HG02642 (cell line): Measurements from ENCODE around the gene ANXA1.

Experiments
- ATAC-seq: cut with Tn5 transposase; IDR thresholded peaks from one replicate; pipeline ENCODE4 v1.9.1; 2021; ENCODE audit warnings: mild to moderate bottlenecking; ENCODE audit not compliant: unreplicated experiment, poor library complexity

Gene ANXA1

GRCh38 chr9:73151653-73152542 lies at the start of gene ANXA1:
TSS of gene ANXA1 (plus strand) at chr9:73151865. CDS start at chr9:73158536, 6,671 bp downstream.
- no peak for ATAC-seq

- ATAC-seq: no peak
Measured at GRCh38 chr9:73104342-73104741, 47.3 kb upstream of the ANXA1 start.

GRCh38 chr9:73104921-73105320 lies 46.7 kb upstream of the ANXA1 start:
- ATAC-seq: no peak

GRCh38 chr9:73107489-73108069 lies 44.1 kb upstream of the ANXA1 start:
- peak; percentile 86 for ATAC-seq

- no peak for ATAC-seq
Measured at GRCh38 chr9:73114058-73114457, 37.6 kb upstream of the ANXA1 start.

GRCh38 chr9:73114958-73115357 lies 36.7 kb upstream of the ANXA1 start:
- no peak for ATAC-seq

GRCh38 chr9:73116031-73116430 lies 35.6 kb upstream of the ANXA1 start:
- no peak for ATAC-seq

- ATAC-seq: no peak
Measured at GRCh38 chr9:73116880-73117279, 34.8 kb upstream of the ANXA1 start.

- no peak for ATAC-seq
Measured at GRCh38 chr9:73118286-73118685, 33.4 kb upstream of the ANXA1 start.

- ATAC-seq: no peak
Measured at GRCh38 chr9:73118898-73119554, 32.6 kb upstream of the ANXA1 start.

GRCh38 chr9:73121375-73121935 lies 30.2 kb upstream of the ANXA1 start:
- no peak for ATAC-seq

GRCh38 chr9:73125651-73126050 lies 26.0 kb upstream of the ANXA1 start:
- ATAC-seq: no peak

- ATAC-seq: no peak
Measured at GRCh38 chr9:73129941-73130685, 21.6 kb upstream of the ANXA1 start.

- ATAC-seq: no peak
Measured at GRCh38 chr9:73131461-73131860, 20.2 kb upstream of the ANXA1 start.

GRCh38 chr9:73132034-73132776 lies 19.5 kb upstream of the ANXA1 start:
- ATAC-seq: peak; percentile 90

GRCh38 chr9:73133022-73133651 lies 18.5 kb upstream of the ANXA1 start:
- ATAC-seq: no peak

- peak; percentile 63 for ATAC-seq
Measured at GRCh38 chr9:73133921-73134407, 17.7 kb upstream of the ANXA1 start.

GRCh38 chr9:73135394-73135793 lies 16.3 kb upstream of the ANXA1 start:
- ATAC-seq: no peak
